ENCODE results near the gene CYBC1. TPM values are rescaled to one million over a fixed set of nuclear protein-coding genes. Genes with fewer than 3 reads are reported as not detected.

The CYBC1 gene
- total RNA-seq, 1 experiment from 2014 or later: 95.4 TPM

GRCh38 chr17:82418001-82418986 is 32.3 kb downstream of the CYBC1 start, which contains the start of the genes HEXD and OGFOD3:
TSS of gene HEXD (plus strand) at chr17:82418347. CDS start at chr17:82419800, 1,453 bp downstream.
TSS of gene OGFOD3 (minus strand) at chr17:82418586. CDS start at chr17:82418485, 101 bp downstream.
- Histone ChIP-seq H3K4me2 (ENCODE audit: low read length) (peak within 1 kb of the TSS; percentile 92), H3K27me3 (ENCODE audit: insufficient read depth, low read length) (no peaks in the 10 kb centered on the region), H3K4me3 (replicated peaks in 1 of 2; ENCODE audit: low read depth in 1 of 2, low read length in 2 of 2) (peak within 1 kb of the TSS; percentile 65 to 81), H3K9ac (ENCODE audit: low read length) (peak within 1 kb of the TSS; percentile 75), H3K79me2 (ENCODE audit: insufficient read depth, low read length) (no peaks in the 10 kb centered on the region), H3K9me3 (ENCODE audit: control insufficient read depth in 1 of 2, insufficient read depth in 1 of 2, low read depth in 1 of 2, low read length in 2 of 2) (peaks cover 0 to 2% of the 10 kb centered on the region in 2 experiments; a peak in 1 of 4 replicates), H3K4me1 (ENCODE audit: control insufficient read depth in 1 of 2, insufficient read depth in 2 of 2, low read length in 2 of 2) (peaks cover 7 to 23% of the 10 kb centered on the region in 2 experiments), H3K9me2 (ENCODE audit: insufficient read depth) (no peaks in the 10 kb centered on the region), H4K20me1 (ENCODE audit: insufficient read depth) (peaks cover 6% of the 10 kb centered on the region; the same call in 1 of the 2 replicates), H2AFZ (ENCODE audit: low read depth, low read length, poor library complexity, severe bottlenecking) (no peak within 1 kb of the TSS), H3K27ac (ENCODE audit: low read depth, low read length) (peak within 1 kb of the TSS; percentile 98), H3K36me3 (ENCODE audit: control insufficient read depth in 1 of 2, insufficient read depth in 2 of 2, low read length in 2 of 2) (peaks cover 0 to 3% of the 10 kb centered on the region in 2 experiments; a peak in 1 of 4 replicates)
- BruUV-seq (replicated peaks): no TSS peak
- RAD21 ChIA-PET (ENCODE audit: low non-redundant PET in 1 of 2, low total read pairs in 2 of 2, uncharacterized antibody in 2 of 2, unreplicated experiment in 2 of 2): no interaction called here
- POLR2A ChIA-PET: interaction anchor here (0.6 kb wide), 1 partner anchor 42 kb away, joined by 3 read pairs; no protein-coding TSS in a partner anchor
- DNase-seq (ENCODE audit: low read depth, low spot score) (peak; percentile 68), ATAC-seq (peak; percentile 87)
- CTCF ChIA-PET: no interaction called here
- intact Hi-C loops (cut with micrococcal nuclease): loop anchor here (10.0 kb wide), 2 partner anchors 137 to 383 kb away; partner anchors contain the start of genes DCXR and RAC3
- TF ChIP-seq EGR1 (IDR thresholded peaks at IDR 0.05; ENCODE audit: low read depth): 0 out of 2 replicates have a peak, but pooled peaks have one; percentile 37
- TF ChIP-seq ZFX (IDR thresholded peaks at IDR 0.05): peak; percentile 98
- TF ChIP-seq ZBTB33 (IDR thresholded peaks at IDR 0.05; ENCODE audit: extremely low read depth, insufficient replicate concordance, low read length): peak; percentile 62
- TF ChIP-seq SRF (IDR thresholded peaks at IDR 0.05; ENCODE audit: low read depth): peak; percentile 96
- no peak for TF ChIP-seq CTCF (IDR thresholded peaks at IDR 0.05 in 2 of 3, conservative IDR thresholded peaks at IDR 0.05 in 1 of 3; ENCODE audit: borderline replicate concordance in 1 of 3, insufficient read depth in 1 of 3, low read depth in 2 of 3, low read length in 2 of 3)
- no peak for TF ChIP-seq ELF1 (IDR thresholded peaks at IDR 0.05; ENCODE audit: borderline replicate concordance, low read depth)
- TF ChIP-seq ATF3 (IDR thresholded peaks at IDR 0.05): no peak
- TF ChIP-seq YY1 (IDR thresholded peaks at IDR 0.05; ENCODE audit: extremely low read depth, insufficient replicate concordance, low read depth, low read length): peak; percentile 92
- TF ChIP-seq JUND (IDR thresholded peaks at IDR 0.05): no peak
- TF ChIP-seq RAD21 (IDR thresholded peaks at IDR 0.05; ENCODE audit: low read depth): no peak
- TF ChIP-seq POLR2A (IDR thresholded peaks at IDR 0.05; ENCODE audit: borderline replicate concordance, extremely low read depth, insufficient read depth, insufficient read length): peak; percentile 90
- peak; percentile 77; the same call in 1 of the 2 replicates for TF ChIP-seq SIN3A (IDR thresholded peaks at IDR 0.05; ENCODE audit: low read depth)
- peak; percentile 73 for TF ChIP-seq POLR2AphosphoS5 (IDR thresholded peaks at IDR 0.05; ENCODE audit: low read depth, low read length)
- no peak for TF ChIP-seq CEBPB (IDR thresholded peaks at IDR 0.05; ENCODE audit: low read depth)
- TF ChIP-seq FOSL1 (IDR thresholded peaks at IDR 0.05; ENCODE audit: low read depth): no peak
- TF ChIP-seq ZNF274 (IDR thresholded peaks at IDR 0.05; ENCODE audit: low read depth, low read length): no peak
- no peak for TF ChIP-seq EZH2phosphoT487 (IDR thresholded peaks at IDR 0.05; ENCODE audit: borderline replicate concordance)
- TF ChIP-seq EZH2 (IDR thresholded peaks at IDR 0.05): no peak
- TF ChIP-seq TCF7L2 (IDR thresholded peaks at IDR 0.05; ENCODE audit: borderline replicate concordance, extremely low read depth, insufficient read depth, insufficient read length): peak; percentile 67
- TF ChIP-seq CBX3 (IDR thresholded peaks at IDR 0.05; ENCODE audit: low read depth): no peak
- TF ChIP-seq SP1 (IDR thresholded peaks at IDR 0.05; ENCODE audit: low read depth): peak; percentile 85
- peak; percentile 90 for TF ChIP-seq MAX (IDR thresholded peaks at IDR 0.05)

All from HCT116 (cell line).